Suprapubic skin (tissue), 4 donors: ENCODE results near the gene SERPINA12. TPM values are rescaled to one million over a fixed set of nuclear protein-coding genes. Genes with fewer than 3 reads are reported as not detected.

Experiments used
- DNase-seq, 2 donors: peaks; one replicate each; pipeline ENCODE4 v3.0.0-alpha.2; 2019; ENCODE audit warnings: low spot score in 2 of 2
- H3K27ac ChIP-seq: fragments of 200-600 bp; sonication (generic); one replicate; pipeline ENCODE4 v1.5.1; 2019
- H3K27me3 ChIP-seq: fragments of 200-600 bp; sonication (generic); one replicate; pipeline ENCODE4 v1.5.1; 2019
- H3K36me3 ChIP-seq: fragments of 200-600 bp; sonication (generic); one replicate; pipeline ENCODE4 v1.5.1; 2019
- H3K4me1 ChIP-seq: fragments of 200-600 bp; sonication (generic); one replicate; pipeline ENCODE4 v1.5.1; 2019
- H3K4me3 ChIP-seq: fragments of 200-600 bp; sonication (generic); one replicate; pipeline ENCODE4 v1.5.1; 2019; ENCODE audit warnings: mild to moderate bottlenecking
- H3K9me3 ChIP-seq: fragments of 200-600 bp; sonication (generic); one replicate; pipeline ENCODE4 v1.5.1; 2019
- CTCF ChIP-seq, 2 donors: fragments of 200-600 bp in 1 of 2; fragments of 450-650 bp in 1 of 2; sonication (generic) in 1 of 2; IDR thresholded peaks; one replicate each; pipeline ENCODE4 v1.5.1; 2016 to 2019; ENCODE audit warnings: antibody characterized with exemption in 2 of 2, mild to moderate bottlenecking in 1 of 2, moderate library complexity in 1 of 2
- EP300 ChIP-seq: sonication (generic); formaldehyde crosslinking; IDR thresholded peaks from one replicate; pipeline ENCODE4 v1.6.1; 2017; ENCODE audit warnings: antibody characterized with exemption
- POLR2A ChIP-seq, 2 donors: fragments of 450-650 bp; IDR thresholded peaks; one replicate each; pipeline ENCODE4 v1.6.1; 2017; ENCODE audit warnings: antibody characterized with exemption in 2 of 2, mild to moderate bottlenecking in 2 of 2, moderate library complexity in 2 of 2
- POLR2AphosphoS5 ChIP-seq, 3 donors: sonication (generic); formaldehyde crosslinking; IDR thresholded peaks; one replicate each; pipeline ENCODE4 v1.6.1; 2017; ENCODE audit warnings: antibody characterized with exemption in 3 of 3
- WGBS: methylation state at CpG from one replicate; pipeline ENCODE4 v1.1.5; 2018; 5-methylcytosine and 5-hydroxymethylcytosine counted together
- total RNA-seq, 4 donors: library from RNA; depleted of rRNA; stranded (reverse); fragments of >200 nt; gene quantifications; one replicate each; pipeline ENCODE4 v1.1.0, GENCODE V29; 2016

SERPINA12 gene
- total RNA-seq, 4 donors from 2014 or later: 91.3 to 486 (median 265) TPM

- TF ChIP-seq EP300: no peak
- TF ChIP-seq POLR2AphosphoS5 (IDR thresholded peaks at IDR 0.05): no peak
- no peak for TF ChIP-seq CTCF (IDR thresholded peaks at IDR 0.05)
- no peak for TF ChIP-seq POLR2A (IDR thresholded peaks at IDR 0.05)
- H3K27me3 ChIP-seq: no peaks in the 10 kb centered on the region
- 100% methylated on average over 1 of the region's 1 CpG for WGBS
Measured at GRCh38 chr14:94445003-94445402, 64.3 kb downstream of the SERPINA12 start.

GRCh38 chr14:94441531-94442205, 67.6 kb downstream of the SERPINA12 start:
- no peaks in the 10 kb centered on the region for H3K27me3 ChIP-seq
- no peaks in the 10 kb centered on the region for H3K9me3 ChIP-seq
- H3K36me3 ChIP-seq: no peaks in the 10 kb centered on the region
- WGBS: 91% methylated on average over 12 of the region's 12 CpGs
- H3K4me1 ChIP-seq: no peaks in the 10 kb centered on the region
- no peak overlapping the region for H3K4me3 ChIP-seq
- TF ChIP-seq POLR2AphosphoS5 (IDR thresholded peaks at IDR 0.05): no peak
- no peak for TF ChIP-seq POLR2A (IDR thresholded peaks at IDR 0.05)
- no peak for TF ChIP-seq CTCF (IDR thresholded peaks at IDR 0.05)
- TF ChIP-seq EP300: no peak
- DNase-seq: no peak
- no peak overlapping the region for H3K27ac ChIP-seq

More at GRCh38 chr14:94445003-94445402, 64.3 kb downstream of the SERPINA12 start:
- no peak overlapping the region for H3K27ac ChIP-seq
- DNase-seq: no peak
- H3K9me3 ChIP-seq: no peaks in the 10 kb centered on the region
- H3K4me3 ChIP-seq: no peak overlapping the region
- H3K4me1 ChIP-seq: peaks cover 10% of the 10 kb centered on the region
- H3K36me3 ChIP-seq: no peaks in the 10 kb centered on the region

- Histone ChIP-seq H3K36me3 (no peaks in the 10 kb centered on the region), H3K4me1 (no peaks in the 10 kb centered on the region), H3K4me3 (no peak overlapping the region), H3K27ac (no peak overlapping the region), H3K9me3 (no peaks in the 10 kb centered on the region), H3K27me3 (no peaks in the 10 kb centered on the region)
- 90% methylated on average over 4 of the region's 4 CpGs for WGBS
- TF ChIP-seq EP300: no peak
- no peak for TF ChIP-seq CTCF (IDR thresholded peaks at IDR 0.05)
- TF ChIP-seq POLR2AphosphoS5 (IDR thresholded peaks at IDR 0.05): no peak
- no peak for TF ChIP-seq POLR2A (IDR thresholded peaks at IDR 0.05)
- no peak for DNase-seq
Measured at GRCh38 chr14:94441130-94441529, 68.1 kb downstream of the SERPINA12 start.

- TF ChIP-seq CTCF (IDR thresholded peaks at IDR 0.05) (no peak), POLR2AphosphoS5 (IDR thresholded peaks at IDR 0.05) (no peak), EP300 (no peak), POLR2A (IDR thresholded peaks at IDR 0.05) (no peak)
- DNase-seq: no peak
- WGBS: 80% methylated on average over 5 of the region's 5 CpGs
- Histone ChIP-seq H3K4me1 (no peaks in the 10 kb centered on the region), H3K36me3 (no peaks in the 10 kb centered on the region), H3K27me3 (no peaks in the 10 kb centered on the region), H3K9me3 (no peaks in the 10 kb centered on the region), H3K27ac (no peak overlapping the region), H3K4me3 (no peak overlapping the region)
Measured at GRCh38 chr14:94439453-94440057, 69.7 kb downstream of the SERPINA12 start.

Other genes starting within 250 kb of the SERPINA12 start
- under 1 TPM in 1 of 4 donors, not detected in 3; 0.24 TPM for gene SERPINA10, start 216.2 kb downstream of the SERPINA12 start, total RNA-seq
- gene SERPINA6, start 186.1 kb downstream of the SERPINA12 start, total RNA-seq: under 1 TPM in 1 of 4 donors, not detected in 3; 0.97 TPM
- gene SERPINA2, start 142.8 kb downstream of the SERPINA12 start, total RNA-seq: not detected
- 10 to 100 TPM in 1 of 4 donors, 1 to 10 TPM in 3; 4.7 to 62.4 (median 7.5) TPM for gene SERPINA1, start 120.9 kb downstream of the SERPINA12 start, total RNA-seq
- not detected for gene SERPINA11, start 56.7 kb downstream of the SERPINA12 start, total RNA-seq
- gene SERPINA9, start 33.3 kb downstream of the SERPINA12 start, total RNA-seq: 10 to 100 TPM in 2 of 4 donors, 1 to 10 TPM in 2; 1.8 to 11.0 (median 6.2) TPM
- not detected for gene SERPINA4, start 52.0 kb upstream of the SERPINA12 start, total RNA-seq
- 1 to 10 TPM in 2 of 4 donors, under 1 TPM in 1, not detected in 1; 0.76 to 4.5 (median 1.9) TPM for gene SERPINA5, start 72.0 kb upstream of the SERPINA12 start, total RNA-seq
- 10 to 100 TPM; 31.0 to 91.4 (median 73.2) TPM for gene SERPINA3, start 102.9 kb upstream of the SERPINA12 start, total RNA-seq